Activated T-cell treated with anti-CD3 and anti-CD28 coated beads, Interleukin-2, amount 50 U/mL, for 72 hours (primary cell): ENCODE measurements around the gene CFHR4. TPM values are rescaled to one million over a fixed set of nuclear protein-coding genes. Genes with fewer than 3 reads are reported as not detected.
"Not testable (repeated sequence)": the region's sequence is repeated elsewhere in the genome, so short reads cannot be mapped to it uniquely, and the experiment has no call there.

Experiments
- ATAC-seq, 2 donors: fragments of 150-1000 bp; cut with Tn5 transposase; replicated peaks in 1 of 2; 2 replicates each; pipeline ENCODE4 v1.10.0; 2021; ENCODE audit warnings: moderate library complexity in 2 of 2, mild to moderate bottlenecking in 1 of 2
- DNase-seq, 2 donors: peaks; one replicate each; pipeline ENCODE4 v3.0.0; 2021 to 2022; ENCODE audit warnings: mixed read lengths in 1 of 2
- H3K27ac Mint-ChIP-seq: one replicate; pipeline ENCODE4 v1.8.0; 2022; ENCODE audit warnings: mild to moderate bottlenecking, moderate library complexity, mixed read lengths
- H3K27me3 Mint-ChIP-seq: one replicate; pipeline ENCODE4 v1.8.0; 2022; ENCODE audit warnings: low read depth, mixed read lengths
- H3K36me3 Mint-ChIP-seq, 2 donors: one replicate each; pipeline ENCODE4 v1.8.0; 2022; ENCODE audit warnings: mixed read lengths in 2 of 2, mild to moderate bottlenecking in 1 of 2; ENCODE audit not compliant: insufficient read depth in 2 of 2
- H3K4me1 Mint-ChIP-seq: one replicate; pipeline ENCODE4 v1.8.0; 2022; ENCODE audit warnings: low read depth, mixed read lengths
- H3K4me3 Mint-ChIP-seq, 2 donors: one replicate each; pipeline ENCODE4 v1.8.0; 2022; ENCODE audit warnings: mild to moderate bottlenecking in 2 of 2, mixed read lengths in 2 of 2, moderate library complexity in 2 of 2
- H3K9me3 Mint-ChIP-seq, 2 donors: one replicate each; pipeline ENCODE4 v1.8.0; 2022; ENCODE audit warnings: mixed read lengths in 2 of 2
- total RNA-seq, 2 donors: library from RNA; stranded (reverse); gene quantifications; one replicate each; pipeline ENCODE4 v1.2.3, GENCODE V29; 2022

CFHR4 gene
- total RNA-seq: not detected

- DNase-seq (no peak), ATAC-seq (no peak)
- Mint-ChIP-seq H3K27ac (no peak within 1 kb of the TSS), H3K4me3 (no peak within 1 kb of the TSS), H3K9me3 (peaks cover 3 to 5% of the 10 kb centered on the region in 2 donors), H3K27me3 (no peaks in the 10 kb centered on the region), H3K36me3 (no peaks in the 10 kb centered on the region), H3K4me1 (no peaks in the 10 kb centered on the region)
Measured at GRCh38 chr1:196887515-196888239, at the start of gene CFHR4. CFHR4 (plus strand) TSS chr1:196888052; CDS start chr1:196888151, 99 bp downstream.

GRCh38 chr1:196849613-196850492 is 38.0 kb upstream of the CFHR4 start:
- not testable (repeated sequence) for H3K4me3 Mint-ChIP-seq, H3K9me3 Mint-ChIP-seq, H3K4me1 Mint-ChIP-seq, ATAC-seq, H3K36me3 Mint-ChIP-seq, H3K27ac Mint-ChIP-seq, DNase-seq, H3K27me3 Mint-ChIP-seq

GRCh38 chr1:196856053-196856452 is 31.8 kb upstream of the CFHR4 start:
- H3K27ac Mint-ChIP-seq: no peak overlapping the region
- no peak for ATAC-seq
- H3K4me3 Mint-ChIP-seq: no peak overlapping the region
- no peak for DNase-seq
- H3K4me1 Mint-ChIP-seq: no peaks in the 10 kb centered on the region
- peaks cover 0 to 4% of the 10 kb centered on the region in 2 donors for H3K9me3 Mint-ChIP-seq
- H3K27me3 Mint-ChIP-seq: no peaks in the 10 kb centered on the region
- no peaks in the 10 kb centered on the region for H3K36me3 Mint-ChIP-seq

- H3K4me3 Mint-ChIP-seq: no peak overlapping the region
- H3K36me3 Mint-ChIP-seq: no peaks in the 10 kb centered on the region
- no peaks in the 10 kb centered on the region for H3K27me3 Mint-ChIP-seq
- DNase-seq (no peak), ATAC-seq (no peak)
- peaks cover 0 to 4% of the 10 kb centered on the region in 2 donors for H3K9me3 Mint-ChIP-seq
- H3K4me1 Mint-ChIP-seq: no peaks in the 10 kb centered on the region
- H3K27ac Mint-ChIP-seq: no peak overlapping the region
Measured at GRCh38 chr1:196857188-196857587, 30.7 kb upstream of the CFHR4 start.

GRCh38 chr1:196858811-196859210 is 29.0 kb upstream of the CFHR4 start:
- no peak overlapping the region for H3K27ac Mint-ChIP-seq
- no peaks in the 10 kb centered on the region for H3K27me3 Mint-ChIP-seq
- no peak overlapping the region for H3K4me3 Mint-ChIP-seq
- ATAC-seq: no peak
- no peak for DNase-seq
- H3K36me3 Mint-ChIP-seq: no peaks in the 10 kb centered on the region
- peaks cover 0 to 4% of the 10 kb centered on the region in 2 donors for H3K9me3 Mint-ChIP-seq
- no peaks in the 10 kb centered on the region for H3K4me1 Mint-ChIP-seq

- DNase-seq: no peak
- Mint-ChIP-seq H3K36me3 (no peaks in the 10 kb centered on the region), H3K27me3 (no peaks in the 10 kb centered on the region)
Measured at GRCh38 chr1:196860323-196860884, 27.4 kb upstream of the CFHR4 start.

GRCh38 chr1:196861429-196861828 is 26.4 kb upstream of the CFHR4 start:
- H3K9me3 Mint-ChIP-seq: peaks cover 0 to 4% of the 10 kb centered on the region in 2 donors
- H3K27ac Mint-ChIP-seq: no peak overlapping the region
- no peaks in the 10 kb centered on the region for H3K36me3 Mint-ChIP-seq
- no peaks in the 10 kb centered on the region for H3K4me1 Mint-ChIP-seq
- ATAC-seq: no peak
- DNase-seq: no peak
- H3K27me3 Mint-ChIP-seq: no peaks in the 10 kb centered on the region
- no peak overlapping the region for H3K4me3 Mint-ChIP-seq

More at GRCh38 chr1:196860323-196860884, 27.4 kb upstream of the CFHR4 start:
- H3K4me1 Mint-ChIP-seq: no peaks in the 10 kb centered on the region
- H3K27ac Mint-ChIP-seq: no peak overlapping the region
- ATAC-seq: no peak
- H3K9me3 Mint-ChIP-seq: peaks cover 0 to 4% of the 10 kb centered on the region in 2 donors
- no peak overlapping the region for H3K4me3 Mint-ChIP-seq

- H3K27me3 Mint-ChIP-seq: no peaks in the 10 kb centered on the region
- no peaks in the 10 kb centered on the region for H3K4me1 Mint-ChIP-seq
- H3K9me3 Mint-ChIP-seq: peaks cover 0 to 2% of the 10 kb centered on the region in 2 donors
- ATAC-seq (no peak), DNase-seq (no peak)
- H3K36me3 Mint-ChIP-seq: no peaks in the 10 kb centered on the region
- no peak overlapping the region for H3K27ac Mint-ChIP-seq
- no peak overlapping the region for H3K4me3 Mint-ChIP-seq
Measured at GRCh38 chr1:196866974-196867373, 20.9 kb upstream of the CFHR4 start.

GRCh38 chr1:196873385-196873784 is 14.5 kb upstream of the CFHR4 start:
- H3K4me3 Mint-ChIP-seq: no peak overlapping the region
- no peaks in the 10 kb centered on the region for H3K4me1 Mint-ChIP-seq
- H3K27me3 Mint-ChIP-seq: peaks cover 9% of the 10 kb centered on the region
- ATAC-seq (no peak), DNase-seq (no peak)
- no peak overlapping the region for H3K27ac Mint-ChIP-seq
- H3K36me3 Mint-ChIP-seq: no peaks in the 10 kb centered on the region
- H3K9me3 Mint-ChIP-seq: no peaks in the 10 kb centered on the region

GRCh38 chr1:196875935-196876334 is 11.9 kb upstream of the CFHR4 start:
- Mint-ChIP-seq H3K36me3 (no peaks in the 10 kb centered on the region), H3K4me1 (no peaks in the 10 kb centered on the region), H3K27ac (no peak overlapping the region), H3K27me3 (peaks cover 15% of the 10 kb centered on the region), H3K4me3 (no peak overlapping the region), H3K9me3 (peaks cover 0 to 1% of the 10 kb centered on the region in 2 donors)
- ATAC-seq (no peak), DNase-seq (no peak)

- Mint-ChIP-seq H3K27ac (no peak overlapping the region), H3K27me3 (peaks cover 15% of the 10 kb centered on the region), H3K4me3 (no peak overlapping the region), H3K9me3 (peaks cover 2 to 4% of the 10 kb centered on the region in 2 donors), H3K36me3 (no peaks in the 10 kb centered on the region), H3K4me1 (no peaks in the 10 kb centered on the region)
- no peak for ATAC-seq
- no peak for DNase-seq
Measured at GRCh38 chr1:196877964-196878363, 9.9 kb upstream of the CFHR4 start.

- not testable (repeated sequence) for H3K4me1 Mint-ChIP-seq, H3K27ac Mint-ChIP-seq, H3K27me3 Mint-ChIP-seq, ATAC-seq, H3K4me3 Mint-ChIP-seq, H3K36me3 Mint-ChIP-seq, H3K9me3 Mint-ChIP-seq, DNase-seq
Measured at GRCh38 chr1:196886560-196886959, 1.3 kb upstream of the CFHR4 start.

- no peaks in the 10 kb centered on the region for H3K9me3 Mint-ChIP-seq
- no peak overlapping the region for H3K4me3 Mint-ChIP-seq
- no peak overlapping the region for H3K27ac Mint-ChIP-seq
- ATAC-seq: no peak
- no peaks in the 10 kb centered on the region for H3K36me3 Mint-ChIP-seq
- H3K27me3 Mint-ChIP-seq: no peaks in the 10 kb centered on the region
- H3K4me1 Mint-ChIP-seq: no peaks in the 10 kb centered on the region
- no peak for DNase-seq
Measured at GRCh38 chr1:196890668-196891067, 2.8 kb downstream of the CFHR4 start.
